Large intestine (tissue), 3 donors: Measurements from ENCODE around the gene B4GAT1. TPM values are rescaled to one million over a fixed set of nuclear protein-coding genes. Genes with fewer than 3 reads are reported as not detected.
"Not testable (repeated sequence)": the region's sequence is repeated elsewhere in the genome, so short reads cannot be mapped to it uniquely, and the experiment has no call there.

Source experiments
- DNase-seq, 2 donors: peaks; one replicate each; pipeline versions ENCODE4 v3.0.0 to v3.0.0-alpha.2; 2013
- H3K27ac ChIP-seq: one replicate; pipeline ENCODE4 v1.5.1; 2013; ENCODE audit warnings: low read length
- H3K27me3 ChIP-seq: 2 replicates; pipeline ENCODE4 v1.6.1; 2013; ENCODE audit warnings: low read length; ENCODE audit not compliant: control insufficient read depth, insufficient read depth
- H3K36me3 ChIP-seq: 2 replicates; pipeline ENCODE4 v1.6.1; 2013; ENCODE audit warnings: low read length; ENCODE audit not compliant: control insufficient read depth, insufficient read depth
- H3K4me1 ChIP-seq: one replicate; pipeline ENCODE4 v1.6.1; 2013; ENCODE audit warnings: low read length; ENCODE audit not compliant: control insufficient read depth, insufficient read depth
- H3K4me3 ChIP-seq: one replicate; pipeline ENCODE4 v1.5.1; 2013; ENCODE audit warnings: low read length
- H3K9me3 ChIP-seq: one replicate; pipeline ENCODE4 v1.6.1; 2013; ENCODE audit warnings: mild to moderate bottlenecking, low read depth, low read length, moderate library complexity; ENCODE audit not compliant: control insufficient read depth
- WGBS: methylation state at CpG from one replicate; pipeline ENCODE4 v1.1.5; 2013; ENCODE audit warnings: low lambda C conversion rate; ENCODE audit not compliant: insufficient coverage; 5-methylcytosine and 5-hydroxymethylcytosine counted together
- polyA plus RNA-seq: library from polyadenylated mRNA; unstranded; fragments of 120-200 nt; gene quantifications from one replicate; pipeline ENCODE4 v1.2.1, GENCODE V29; 2013

The B4GAT1 gene
- polyA plus RNA-seq, 1 donor, result 31.0 TPM

- WGBS, result no CpG with 5 or more reads among the region's 14 CpGs
- Histone ChIP-seq H3K9me3 (peaks cover 2% of the 10 kb centered on the region), H3K27me3 (no peaks in the 10 kb centered on the region), H3K4me3 (no peak overlapping the region), H3K36me3 (peaks cover 46% of the 10 kb centered on the region), H3K4me1 (no peaks in the 10 kb centered on the region), H3K27ac (no peak overlapping the region)
- no peak for DNase-seq
Measured at GRCh38 chr11:66363187-66363601, 15.8 kb upstream of the B4GAT1 start.

DNA sequence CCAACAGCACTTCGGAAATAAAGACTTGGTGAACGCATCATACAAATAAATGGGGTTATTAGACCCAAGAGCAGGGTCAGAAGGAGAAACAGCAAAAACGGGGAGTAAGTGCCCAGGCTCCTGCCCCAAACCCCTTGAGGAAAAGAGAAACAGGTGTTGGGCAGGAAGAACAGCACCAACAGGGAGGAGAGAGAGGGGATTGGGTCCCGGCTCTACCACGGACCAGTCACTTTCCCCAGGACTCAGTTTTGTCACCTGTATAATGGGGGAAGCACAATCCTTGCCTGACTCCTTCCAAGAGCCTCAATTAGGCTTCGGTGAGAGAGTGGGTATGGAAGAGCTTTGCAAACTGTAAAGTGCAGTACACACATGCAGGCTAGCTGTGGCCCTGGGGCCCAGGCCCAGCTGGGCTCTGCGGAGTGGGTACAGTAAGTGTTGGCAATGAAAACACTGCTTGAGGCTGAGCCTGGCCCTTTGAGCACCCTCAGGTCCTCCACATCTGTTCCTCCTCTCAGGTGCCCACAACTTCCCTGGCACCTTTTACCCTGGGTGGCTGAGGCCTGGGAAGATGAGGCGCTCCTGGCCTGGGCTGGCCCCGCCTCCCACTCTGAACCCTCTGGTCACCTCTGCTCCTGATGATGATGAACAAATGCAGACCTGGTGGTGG lies 15.2 kb upstream of the B4GAT1 start:
- Histone ChIP-seq H3K9me3 (peaks cover 2% of the 10 kb centered on the region), H3K27me3 (no peaks in the 10 kb centered on the region), H3K36me3 (peaks cover 49% of the 10 kb centered on the region), H3K27ac (no peak overlapping the region), H3K4me1 (no peaks in the 10 kb centered on the region), H3K4me3 (no peak overlapping the region)
- 100% methylated on average over 2 of the region's 9 CpGs for WGBS
- no peak for DNase-seq

- Histone ChIP-seq H3K27ac (no peak overlapping the region), H3K36me3 (peaks cover 47% of the 10 kb centered on the region), H3K9me3 (peaks cover 2% of the 10 kb centered on the region), H3K27me3 (no peaks in the 10 kb centered on the region), H3K4me3 (no peak overlapping the region), H3K4me1 (no peaks in the 10 kb centered on the region)
- WGBS, result no CpG with 5 or more reads among the region's 6 CpGs
- DNase-seq, result no peak
Measured at GRCh38 chr11:66361502-66361941, 14.1 kb upstream of the B4GAT1 start.

DNA sequence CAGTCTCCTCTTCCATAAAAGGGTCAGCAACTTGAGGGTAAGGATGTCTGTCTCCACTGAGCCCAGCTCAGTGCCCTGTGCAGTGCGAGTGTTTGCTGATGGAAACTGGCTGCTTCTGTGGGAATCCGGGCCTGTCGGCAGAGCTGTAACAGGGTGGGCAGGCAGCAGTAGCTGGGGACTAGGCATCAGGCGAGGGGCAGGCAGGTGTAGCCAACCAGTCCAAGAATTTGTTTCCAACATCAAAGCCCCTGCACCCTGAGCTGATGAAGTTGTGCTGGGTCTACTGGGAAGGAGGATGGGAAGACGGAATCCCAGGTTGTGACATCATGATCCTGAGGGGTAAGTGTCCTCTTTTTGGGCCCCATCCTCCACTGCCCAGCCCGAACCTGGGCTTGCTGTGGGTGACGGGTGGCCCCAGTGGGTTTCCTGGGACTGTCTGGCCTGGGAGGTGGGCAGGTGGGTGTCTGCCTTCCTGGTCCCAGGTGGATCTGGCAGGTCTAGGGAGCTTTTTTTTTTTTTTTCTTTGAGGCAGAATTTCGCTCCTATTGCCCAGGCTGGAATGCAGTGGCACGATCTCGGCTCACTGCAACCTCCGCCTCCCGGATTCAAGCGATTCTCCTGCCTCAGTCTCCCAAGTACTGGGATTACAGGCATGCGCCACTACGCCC lies 13.1 kb upstream of the B4GAT1 start:
- no CpG with 5 or more reads among the region's 15 CpGs for WGBS
- Histone ChIP-seq H3K27ac (no peak overlapping the region), H3K4me1 (no peaks in the 10 kb centered on the region), H3K9me3 (peaks cover 2% of the 10 kb centered on the region), H3K4me3 (no peak overlapping the region), H3K36me3 (peaks cover 52% of the 10 kb centered on the region), H3K27me3 (no peaks in the 10 kb centered on the region)
- no peak for DNase-seq

- WGBS, result no CpG with 5 or more reads among the region's 3 CpGs
- Histone ChIP-seq H3K4me1 (no peaks in the 10 kb centered on the region), H3K4me3 (no peak overlapping the region), H3K27me3 (no peaks in the 10 kb centered on the region), H3K36me3 (peaks cover 48% of the 10 kb centered on the region), H3K27ac (no peak overlapping the region), H3K9me3 (peaks cover 2% of the 10 kb centered on the region)
- DNase-seq, result no peak
Measured at GRCh38 chr11:66359662-66360087, 12.2 kb upstream of the B4GAT1 start.

- H3K9me3 ChIP-seq, DNase-seq, H3K36me3 ChIP-seq, H3K27me3 ChIP-seq, H3K4me3 ChIP-seq: not testable (repeated sequence)
- Histone ChIP-seq H3K27ac (peak overlapping the region; percentile 96), H3K4me1 (peaks cover 42% of the 10 kb centered on the region)
- WGBS, result no CpG with 5 or more reads among the region's 8 CpGs
Measured at GRCh38 chr11:66350560-66351235, 3.3 kb upstream of the B4GAT1 start.

DNA sequence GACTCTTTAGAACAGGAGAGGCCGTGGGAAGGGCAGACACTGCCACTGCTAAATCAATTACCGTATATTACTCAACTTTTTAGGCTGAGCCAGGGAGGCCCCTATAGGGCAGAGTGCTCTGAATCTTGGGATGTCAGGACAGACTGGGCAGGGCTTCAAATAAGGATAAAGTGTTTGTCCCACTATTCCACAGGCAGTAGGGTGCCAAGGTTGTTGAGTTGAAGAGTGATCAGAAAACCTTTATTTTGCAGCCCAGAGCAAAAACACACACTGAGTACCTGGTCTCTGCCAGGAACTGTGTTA lies 1.6 kb upstream of the B4GAT1 start:
- H3K4me3 ChIP-seq, result no peak overlapping the region
- no CpG with 5 or more reads among the region's 2 CpGs for WGBS
- peak overlapping the region; percentile 96 for H3K27ac ChIP-seq
- H3K36me3 ChIP-seq, result peaks cover 3% of the 10 kb centered on the region
- H3K4me1 ChIP-seq, result peaks cover 49% of the 10 kb centered on the region
- H3K9me3 ChIP-seq, result peaks cover 5% of the 10 kb centered on the region
- no peaks in the 10 kb centered on the region for H3K27me3 ChIP-seq
- DNase-seq, result peak in 1 of 2 donors; percentile 65

DNA sequence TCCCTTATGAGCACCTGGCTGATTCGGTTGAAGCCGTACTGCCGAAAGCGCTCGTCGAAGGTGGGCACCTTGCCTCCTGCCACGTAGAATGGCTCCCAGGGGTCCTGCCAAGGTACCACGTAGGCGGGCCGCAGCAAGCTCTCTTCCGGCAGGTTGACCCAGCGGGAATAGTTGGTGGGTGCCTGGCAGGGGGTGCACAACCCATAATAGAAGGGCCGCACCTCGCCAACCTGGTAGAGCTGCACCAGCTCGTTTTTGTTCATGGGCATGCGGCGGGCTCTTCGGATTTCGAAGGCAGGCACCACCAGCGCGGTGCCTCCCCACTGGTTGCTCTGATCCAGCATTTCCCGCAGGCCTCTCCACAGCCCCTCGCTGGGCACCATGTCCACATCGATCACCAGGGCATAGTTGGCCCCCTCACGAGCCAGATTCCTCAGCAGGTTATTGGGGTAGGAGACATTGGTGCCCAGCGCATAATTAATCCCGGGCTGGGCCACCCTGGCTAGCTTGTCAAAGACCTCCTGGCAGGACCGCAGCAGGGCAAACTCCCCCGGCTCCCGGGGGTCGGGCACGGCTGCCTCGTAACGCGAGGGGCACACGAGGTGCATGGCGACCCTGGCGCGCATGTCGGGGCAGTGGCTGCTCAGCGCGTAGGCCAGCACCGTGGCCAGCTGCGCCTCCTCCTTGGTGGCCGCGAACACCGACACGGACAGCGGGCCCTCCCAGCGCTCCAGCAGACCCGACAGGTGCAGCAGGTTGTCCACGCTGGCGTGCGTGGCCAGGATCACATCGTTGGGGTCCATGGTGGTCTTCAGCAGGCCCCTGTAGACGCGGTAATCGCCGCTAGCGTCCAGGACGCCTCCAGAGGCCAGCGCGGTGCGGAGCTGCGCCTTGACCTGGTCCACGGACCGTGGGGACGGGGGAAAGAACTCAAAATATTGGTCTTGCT lies 679 bp downstream of the B4GAT1 start:
- no peaks in the 10 kb centered on the region for H3K27me3 ChIP-seq
- peak in 1 of 2 donors; percentile 61 for DNase-seq
- H3K4me1 ChIP-seq, result peaks cover 43% of the 10 kb centered on the region
- peak overlapping the region; percentile 96 for H3K27ac ChIP-seq
- peaks cover 2% of the 10 kb centered on the region for H3K9me3 ChIP-seq
- no CpG with 5 or more reads among the region's 68 CpGs for WGBS
- H3K36me3 ChIP-seq, result peaks cover 9% of the 10 kb centered on the region
- peak overlapping the region; percentile 87 for H3K4me3 ChIP-seq

GRCh38 chr11:66345316-66345649 lies 2.1 kb downstream of the B4GAT1 start:
- DNase-seq, result no peak
- H3K4me3 ChIP-seq, result peak overlapping the region; percentile 87
- H3K36me3 ChIP-seq, result peaks cover 23% of the 10 kb centered on the region
- peak overlapping the region; percentile 83 for H3K27ac ChIP-seq
- H3K4me1 ChIP-seq, result peaks cover 37% of the 10 kb centered on the region
- no CpG with 5 or more reads among the region's 7 CpGs for WGBS
- H3K9me3 ChIP-seq, result peaks cover 2% of the 10 kb centered on the region
- H3K27me3 ChIP-seq, result no peaks in the 10 kb centered on the region
